ENCODE results near the gene AOAH.

The AOAH gene

GRCh38 chr7:36723951-36724664 lies at the start of gene AOAH:
AOAH (minus strand) TSS chr7:36724494; CDS start chr7:36724148, 346 bp downstream.
- peak; percentile 79 for DNase-seq

- no peak for DNase-seq
Observed at GRCh38 chr7:36766451-36766850, 42.2 kb upstream of the AOAH start.

GRCh38 chr7:36765605-36766004 lies 41.3 kb upstream of the AOAH start:
- DNase-seq, result no peak

GRCh38 chr7:36764929-36765328 lies 40.6 kb upstream of the AOAH start:
- DNase-seq, result no peak

- no peak for DNase-seq
Observed at GRCh38 chr7:36763132-36763816, 39.0 kb upstream of the AOAH start.

- DNase-seq, result no peak
Observed at GRCh38 chr7:36762394-36762793, 38.1 kb upstream of the AOAH start.

GRCh38 chr7:36761835-36762234 lies 37.5 kb upstream of the AOAH start:
- no peak for DNase-seq

DNA sequence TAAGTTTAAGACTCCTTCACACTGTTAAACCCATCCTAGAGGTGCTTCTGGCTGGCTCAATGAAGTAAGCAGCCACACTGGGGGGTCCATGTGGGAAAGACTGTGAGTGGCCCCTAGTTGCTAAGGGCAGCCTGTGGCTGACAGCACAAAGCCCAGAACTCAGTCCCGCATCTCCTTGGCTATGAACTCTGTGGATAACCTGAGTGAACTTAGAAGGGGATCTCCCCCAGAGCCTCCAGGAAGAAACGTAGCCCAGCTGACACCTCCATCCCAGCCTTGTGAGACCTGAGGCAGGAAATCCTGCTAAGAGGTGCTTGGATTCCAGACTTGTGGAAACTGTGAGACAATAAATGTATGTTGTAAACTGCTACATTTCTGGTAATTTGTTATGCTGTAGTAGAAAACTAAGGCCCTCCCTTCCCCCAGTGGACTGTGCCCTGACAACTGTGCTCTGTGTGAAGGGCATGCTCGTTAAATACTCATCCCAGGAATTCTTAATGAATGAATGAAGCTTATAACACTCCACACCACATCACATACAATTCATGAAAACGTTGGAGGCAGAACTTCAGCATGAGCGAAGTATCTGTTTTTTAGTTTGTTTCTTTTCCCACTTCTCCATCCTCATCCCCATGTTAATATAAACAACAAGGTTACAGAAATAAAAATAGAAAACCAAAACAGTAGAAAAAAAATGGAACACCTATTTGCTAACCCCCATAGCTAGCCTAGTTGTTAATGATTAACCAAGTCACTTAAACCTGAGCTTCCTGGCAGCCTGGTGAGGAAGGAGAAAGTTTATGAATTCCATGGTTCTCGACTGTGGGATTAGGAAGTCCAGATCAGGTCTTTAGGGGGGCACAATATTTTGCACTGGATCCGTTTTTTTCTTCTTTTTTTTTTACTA lies 36.8 kb upstream of the AOAH start:
- no peak for DNase-seq

GRCh38 chr7:36758879-36759278 lies 34.6 kb upstream of the AOAH start:
- DNase-seq, result no peak

DNA sequence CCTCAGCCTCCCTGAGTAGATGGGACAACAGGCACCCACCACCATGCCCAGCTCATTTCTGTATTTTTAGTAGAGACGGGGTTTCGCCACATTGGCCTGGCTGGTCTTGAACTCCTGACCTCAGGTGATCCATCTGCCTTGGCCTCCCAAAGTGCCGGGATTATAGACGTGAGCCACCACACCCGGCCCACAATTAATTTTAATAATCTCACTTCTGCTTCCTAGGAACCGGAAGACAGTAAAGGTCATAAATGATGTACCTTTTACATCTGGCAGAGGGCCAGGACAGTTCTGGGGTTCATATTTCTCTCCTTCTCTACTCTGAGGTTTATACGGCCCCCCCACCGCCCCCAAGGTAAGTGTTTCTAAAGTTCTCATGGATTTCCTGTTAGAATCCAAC lies 31.2 kb upstream of the AOAH start:
- no peak for DNase-seq

DNA sequence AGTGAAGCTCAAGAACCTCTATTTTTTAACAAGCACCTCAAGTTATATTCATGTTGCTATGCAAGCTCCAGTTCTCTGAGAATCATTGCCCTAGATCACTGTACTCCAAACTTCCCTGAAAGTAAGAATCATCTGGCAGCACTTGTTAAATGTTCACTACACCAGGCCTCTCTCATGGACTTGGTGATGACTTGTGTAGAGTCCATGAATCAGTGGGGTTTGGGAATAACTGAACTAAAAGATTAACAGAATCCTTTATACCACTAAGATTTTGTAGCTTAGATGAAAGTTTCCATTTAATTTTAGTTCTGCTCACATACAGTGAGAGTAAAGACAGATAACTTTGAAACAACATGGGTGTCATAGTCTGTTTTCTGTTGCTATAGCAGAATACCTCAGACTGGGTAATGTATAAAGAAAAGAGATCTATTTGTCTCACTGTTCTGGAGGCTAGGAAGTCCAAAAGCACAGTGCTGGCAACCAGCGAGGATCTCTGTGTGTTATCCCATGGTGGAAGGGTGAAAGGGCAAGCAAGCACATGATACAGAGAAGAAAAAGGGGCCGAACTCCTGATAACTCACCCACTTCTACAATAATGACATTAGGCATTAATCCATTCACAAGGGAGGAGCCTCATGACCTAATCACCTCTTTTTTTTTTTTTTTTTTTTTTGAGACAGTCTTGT lies 27.9 kb upstream of the AOAH start:
- no peak for DNase-seq

GRCh38 chr7:36750451-36750850 lies 26.2 kb upstream of the AOAH start:
- DNase-seq, result no peak

DNA sequence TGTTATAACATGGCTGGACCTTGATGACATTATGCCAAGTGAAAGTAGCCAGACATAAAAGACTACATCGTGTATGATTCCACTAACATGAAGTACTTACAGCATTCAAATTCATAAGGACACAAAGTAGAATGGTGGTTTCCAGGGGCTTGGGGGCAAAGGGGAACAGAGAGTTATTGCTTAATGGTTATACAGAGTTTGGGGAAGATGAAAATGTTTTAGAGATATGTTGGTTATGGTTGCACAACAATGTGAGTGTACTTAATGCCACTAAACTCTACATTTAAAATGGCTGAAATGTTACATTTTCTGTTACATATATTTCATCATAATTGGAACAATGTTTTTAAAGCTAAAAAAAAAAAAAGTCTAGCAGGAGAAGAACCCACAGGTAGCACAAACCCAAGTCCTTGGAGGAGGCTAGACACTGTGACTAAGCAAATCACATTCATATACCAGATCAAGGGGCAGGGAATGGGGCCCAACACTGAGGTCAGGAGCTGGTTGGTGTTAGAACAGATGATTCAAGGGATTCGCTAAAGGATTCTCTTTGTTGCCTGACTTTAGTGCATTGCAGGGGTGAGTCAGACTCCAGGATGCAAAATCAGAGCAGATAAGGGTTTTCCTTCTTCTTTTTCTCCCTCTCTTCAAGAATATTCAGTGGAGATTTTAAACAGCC lies 25.1 kb upstream of the AOAH start:
- DNase-seq, result no peak

DNA sequence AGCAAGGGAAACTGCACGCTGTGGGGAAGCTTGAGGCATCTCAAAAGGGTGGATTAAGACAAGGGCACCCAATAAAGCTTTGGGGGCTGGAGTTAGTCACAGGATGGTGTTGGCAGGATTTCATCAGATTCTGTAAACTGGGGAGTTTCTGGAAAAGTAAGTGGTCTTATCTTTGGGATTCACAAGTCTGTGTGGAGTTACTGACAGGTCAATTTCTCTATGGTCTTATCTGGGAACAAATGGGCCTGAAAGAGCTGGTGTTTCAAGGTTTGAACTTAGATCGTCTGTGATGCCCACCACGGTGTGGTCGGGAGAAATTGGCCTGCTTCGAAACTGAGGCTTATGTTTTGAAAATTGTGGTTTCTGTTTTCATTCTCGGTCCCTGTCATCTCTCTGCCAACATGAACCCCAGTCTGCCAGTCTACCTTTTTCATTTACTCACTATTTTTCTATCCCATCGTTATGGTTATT lies 23.8 kb upstream of the AOAH start:
- DNase-seq, result no peak

GRCh38 chr7:36747280-36748016 lies 23.2 kb upstream of the AOAH start:
- no peak for DNase-seq

DNA sequence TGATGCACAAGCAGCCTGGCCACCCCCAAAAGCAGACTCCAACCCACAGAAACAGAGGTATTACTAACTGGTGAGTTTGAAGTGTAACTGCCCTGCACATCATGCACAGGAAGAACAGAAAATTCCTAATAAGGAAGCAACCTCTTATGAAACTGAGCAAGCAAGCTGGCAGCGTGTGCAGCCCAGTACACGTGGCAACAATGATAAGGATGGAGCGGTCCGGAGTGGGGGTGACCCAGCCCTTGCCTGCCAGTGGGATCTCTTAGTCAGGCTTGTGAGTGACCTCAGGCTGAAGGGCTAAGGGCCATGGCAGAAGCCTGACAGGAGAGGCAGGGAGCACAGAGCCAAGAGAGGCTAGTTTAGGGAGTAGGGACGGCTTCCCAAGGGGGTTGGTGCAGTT lies 22.1 kb upstream of the AOAH start:
- no peak for DNase-seq

DNA sequence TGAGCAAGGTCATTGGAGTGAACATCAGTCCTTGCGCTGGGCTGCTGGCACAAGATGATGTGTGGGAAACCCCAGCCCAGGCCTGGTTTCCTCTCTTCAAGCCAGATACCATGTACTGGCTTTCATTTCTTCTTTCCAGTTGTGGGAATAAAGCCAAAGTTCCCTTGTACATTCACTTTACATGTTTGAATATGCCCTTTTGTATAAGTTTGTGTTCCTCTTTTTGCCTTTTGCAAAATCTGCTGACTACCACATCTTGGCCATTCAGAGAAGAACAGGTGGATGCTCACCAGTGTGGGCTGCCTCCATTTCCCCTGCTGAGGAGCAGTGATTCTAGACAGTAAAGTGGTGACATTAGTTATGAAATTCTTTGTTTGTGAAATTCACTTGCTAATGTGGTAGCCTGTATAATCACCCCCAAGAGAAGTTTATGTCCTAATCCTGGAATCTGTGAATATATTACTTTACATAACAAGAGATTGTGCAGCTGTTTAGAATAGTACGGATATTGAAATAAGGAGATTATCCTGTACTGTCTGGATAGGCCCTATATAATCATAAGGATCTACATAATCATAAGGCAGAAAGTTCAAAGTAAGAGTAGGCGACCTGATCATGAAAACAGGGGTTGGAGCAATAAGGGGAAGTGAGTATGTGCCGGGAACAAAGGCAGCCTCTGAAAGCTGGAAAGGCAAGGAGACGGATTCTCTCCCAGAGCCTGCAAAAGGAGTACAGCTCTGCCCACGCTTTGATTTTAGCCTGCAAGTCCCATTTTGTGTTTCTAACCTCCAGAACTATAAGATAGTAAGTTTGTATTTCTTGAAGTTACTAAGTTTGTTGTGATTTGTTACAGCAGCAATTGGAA lies 18.8 kb upstream of the AOAH start:
- DNase-seq, result no peak

- DNase-seq, result no peak
Observed at GRCh38 chr7:36741866-36742265, 17.6 kb upstream of the AOAH start.

GRCh38 chr7:36739351-36739750 lies 15.1 kb upstream of the AOAH start:
- no peak for DNase-seq

GRCh38 chr7:36736899-36737211 lies 12.6 kb upstream of the AOAH start:
- DNase-seq, result no peak
